GM18858 (cell line): Measurements from ENCODE around the gene ZNF280B.
A peak's percentile ranks its signal among the peaks of the same experiment; 100 is the strongest.

Source experiments
- ATAC-seq: cut with Tn5 transposase; IDR thresholded peaks from one replicate; pipeline ENCODE4 v1.9.1; 2021; ENCODE audit not compliant: unreplicated experiment

The ZNF280B gene, protein sequence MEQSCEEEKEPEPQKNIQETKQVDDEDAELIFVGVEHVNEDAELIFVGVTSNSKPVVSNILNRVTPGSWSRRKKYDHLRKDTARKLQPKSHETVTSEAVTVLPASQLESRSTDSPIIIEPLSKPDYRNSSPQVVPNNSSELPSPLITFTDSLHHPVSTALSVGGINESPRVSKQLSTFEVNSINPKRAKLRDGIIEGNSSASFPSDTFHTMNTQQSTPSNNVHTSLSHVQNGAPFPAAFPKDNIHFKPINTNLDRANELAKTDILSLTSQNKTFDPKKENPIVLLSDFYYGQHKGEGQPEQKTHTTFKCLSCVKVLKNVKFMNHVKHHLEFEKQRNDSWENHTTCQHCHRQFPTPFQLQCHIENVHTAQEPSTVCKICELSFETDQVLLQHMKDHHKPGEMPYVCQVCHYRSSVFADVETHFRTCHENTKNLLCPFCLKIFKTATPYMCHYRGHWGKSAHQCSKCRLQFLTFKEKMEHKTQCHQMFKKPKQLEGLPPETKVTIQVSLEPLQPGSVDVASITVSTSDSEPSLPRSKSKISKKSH

DNA sequence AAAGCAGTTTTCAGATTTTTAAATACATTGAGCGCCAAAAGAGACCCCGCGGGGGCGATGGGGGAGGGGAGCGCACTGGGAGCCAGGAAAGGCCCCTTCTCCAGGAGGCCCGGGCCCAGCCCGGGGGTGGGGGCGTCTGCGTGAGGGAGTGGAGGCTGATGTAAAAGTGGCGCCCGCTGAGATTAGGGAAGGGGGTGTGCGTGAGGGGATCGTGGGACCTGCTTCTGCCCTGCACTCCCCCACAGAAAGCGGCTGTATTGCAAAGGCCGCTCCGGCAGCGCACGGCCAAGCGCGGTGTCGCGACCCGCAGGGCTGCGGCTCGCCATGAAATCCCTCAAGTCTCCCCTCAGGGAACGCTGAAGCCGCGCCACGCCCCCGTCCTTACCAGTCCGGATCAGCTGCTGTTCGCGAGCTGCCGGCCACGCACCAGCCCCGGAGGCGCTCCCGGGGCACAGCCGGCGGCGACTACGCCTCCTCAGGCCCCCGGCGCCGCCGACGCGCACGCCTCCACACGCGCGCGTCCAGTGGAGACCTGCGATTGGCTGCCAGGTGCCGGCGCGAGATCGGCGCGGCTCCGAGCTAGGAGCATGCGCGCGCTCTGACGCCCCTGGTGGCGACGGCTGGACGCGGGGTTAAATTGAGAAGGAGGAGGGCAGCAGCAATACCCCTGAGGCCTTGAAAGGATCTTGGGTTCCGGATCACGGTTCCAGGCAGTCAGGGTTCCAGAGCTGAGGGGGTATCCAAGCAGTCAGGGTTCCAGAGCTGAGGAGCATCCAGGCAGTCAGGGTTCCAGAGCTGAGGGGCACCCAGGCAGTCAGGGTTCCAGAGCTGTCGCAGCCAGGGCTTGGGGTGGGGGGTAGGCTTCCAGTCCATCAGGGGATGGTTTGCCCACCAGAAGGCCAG is at the start of gene ZNF280B:
Gene ZNF280B (minus strand): TSS at position 469 of the 903 bp plus-strand sequence. CDS start 19,344 bp downstream, outside the sequence.
- ATAC-seq, result peak; percentile 55

DNA sequence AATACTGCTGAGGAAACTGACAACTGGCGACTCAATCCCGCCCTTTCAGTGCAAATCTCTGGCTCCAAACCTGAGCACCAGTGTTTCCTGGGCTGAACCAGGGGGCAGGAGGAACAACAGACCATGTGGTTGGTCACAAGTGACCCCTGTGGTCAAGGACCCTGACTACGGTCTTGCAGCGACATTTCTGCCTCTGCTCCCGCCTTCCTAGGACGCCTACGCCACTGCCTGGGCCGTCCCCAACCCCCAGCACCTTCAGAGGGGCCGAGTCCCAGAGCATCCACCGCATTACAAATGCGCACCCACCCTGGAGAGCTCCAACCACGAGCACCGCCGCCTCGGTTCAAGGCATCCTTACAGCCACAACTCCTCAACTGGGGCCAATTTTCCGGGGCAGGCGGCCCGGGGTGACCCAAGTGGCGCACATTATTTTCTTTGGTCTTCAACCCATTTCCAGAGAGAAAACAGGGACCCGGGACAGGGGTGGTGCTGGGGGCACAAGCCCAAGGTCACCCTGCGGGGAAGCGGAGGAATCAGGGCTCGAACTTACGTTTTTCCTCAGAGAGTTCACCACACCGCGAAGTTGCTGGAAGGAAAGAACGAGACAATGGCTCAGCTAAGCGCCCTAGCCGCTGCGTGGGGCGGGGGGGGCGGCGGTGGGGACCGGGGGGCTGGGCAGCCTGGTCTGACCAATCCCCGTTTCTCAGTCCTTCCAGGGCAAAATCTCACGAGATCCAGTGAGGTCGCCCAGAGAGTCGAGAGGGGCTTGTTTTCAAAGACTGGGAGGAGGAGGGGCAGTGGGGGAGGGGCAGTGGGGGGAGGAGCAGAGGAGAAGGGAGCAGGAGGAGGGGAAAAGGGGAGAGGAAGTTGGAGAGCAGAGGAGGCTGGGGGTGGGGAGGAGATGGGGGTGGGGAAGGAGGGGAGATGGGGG is 48.7 kb upstream of the ZNF280B start:
- ATAC-seq, result no peak

DNA sequence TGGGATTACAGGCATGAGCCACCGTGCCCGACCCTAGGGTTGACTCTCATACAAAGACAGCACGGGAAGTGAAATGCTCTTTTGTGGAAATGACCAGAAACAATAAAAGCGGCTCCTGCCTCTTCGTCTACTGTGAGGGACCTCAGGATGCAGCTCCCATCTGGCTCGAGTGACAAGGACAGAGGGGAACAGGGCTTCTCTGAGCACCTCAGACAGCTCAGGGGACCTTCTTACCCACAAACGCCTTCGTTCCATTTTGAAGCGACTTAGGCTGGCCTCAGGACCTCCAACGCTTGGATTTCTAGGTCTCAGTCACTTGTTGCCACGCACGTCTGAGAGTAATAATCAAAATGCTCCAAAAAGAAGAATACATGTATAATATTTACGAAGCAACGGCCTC is 48.0 kb upstream of the ZNF280B start:
- ATAC-seq, result no peak

DNA sequence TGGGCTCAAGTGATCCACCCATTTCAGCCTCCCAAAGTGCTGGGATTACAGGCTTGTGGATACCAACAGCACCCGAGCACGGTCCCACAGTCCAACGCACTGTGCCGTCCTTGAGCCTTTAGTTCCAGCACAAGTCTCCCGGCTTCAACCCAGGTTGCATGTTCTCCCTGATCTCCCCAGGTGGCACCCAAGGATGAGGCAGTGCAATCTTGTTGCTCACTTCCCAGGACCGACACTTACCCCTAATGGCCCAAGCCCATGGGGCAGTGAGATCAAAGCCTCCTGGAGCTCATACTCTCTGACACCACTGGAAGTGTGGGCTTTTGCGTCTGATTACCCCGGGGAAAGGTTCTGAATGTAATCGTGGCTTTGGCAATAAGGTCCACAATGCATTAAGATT is 47.1 kb upstream of the ZNF280B start:
- ATAC-seq, result no peak

DNA sequence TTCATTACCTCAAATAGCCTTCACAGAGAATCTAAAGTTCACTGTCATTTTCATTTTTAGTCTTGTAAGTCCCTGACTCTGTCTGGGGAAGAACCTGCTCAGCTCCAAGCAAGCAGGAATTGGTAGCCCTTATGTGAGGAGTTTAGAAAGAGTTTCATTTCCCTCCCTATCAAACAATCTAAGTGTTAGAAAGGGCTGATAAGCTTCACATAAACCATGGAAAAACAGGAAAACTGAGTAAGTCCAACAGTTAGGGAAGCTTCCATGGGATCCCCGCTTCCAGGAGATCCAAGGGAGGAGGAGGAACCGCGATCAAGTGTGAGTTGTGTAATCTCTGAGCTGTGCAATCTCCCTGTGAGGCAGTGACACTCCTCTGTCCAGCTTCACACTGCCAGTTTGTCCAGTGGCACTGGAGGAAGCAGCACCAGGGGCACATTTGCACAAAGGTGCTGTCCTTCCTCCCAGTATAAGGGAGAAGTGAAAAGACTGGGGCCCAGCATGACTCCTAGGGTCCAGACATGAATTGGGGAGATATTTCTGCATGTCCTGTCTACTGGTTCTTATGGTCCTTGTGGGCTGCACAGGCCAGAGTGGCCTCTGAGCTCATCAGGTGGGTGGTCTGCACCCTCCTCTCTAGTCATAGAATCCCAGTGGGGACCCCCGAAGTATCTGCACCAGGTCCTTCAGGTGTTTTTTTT is 46.2 kb upstream of the ZNF280B start:
- no peak for ATAC-seq

DNA sequence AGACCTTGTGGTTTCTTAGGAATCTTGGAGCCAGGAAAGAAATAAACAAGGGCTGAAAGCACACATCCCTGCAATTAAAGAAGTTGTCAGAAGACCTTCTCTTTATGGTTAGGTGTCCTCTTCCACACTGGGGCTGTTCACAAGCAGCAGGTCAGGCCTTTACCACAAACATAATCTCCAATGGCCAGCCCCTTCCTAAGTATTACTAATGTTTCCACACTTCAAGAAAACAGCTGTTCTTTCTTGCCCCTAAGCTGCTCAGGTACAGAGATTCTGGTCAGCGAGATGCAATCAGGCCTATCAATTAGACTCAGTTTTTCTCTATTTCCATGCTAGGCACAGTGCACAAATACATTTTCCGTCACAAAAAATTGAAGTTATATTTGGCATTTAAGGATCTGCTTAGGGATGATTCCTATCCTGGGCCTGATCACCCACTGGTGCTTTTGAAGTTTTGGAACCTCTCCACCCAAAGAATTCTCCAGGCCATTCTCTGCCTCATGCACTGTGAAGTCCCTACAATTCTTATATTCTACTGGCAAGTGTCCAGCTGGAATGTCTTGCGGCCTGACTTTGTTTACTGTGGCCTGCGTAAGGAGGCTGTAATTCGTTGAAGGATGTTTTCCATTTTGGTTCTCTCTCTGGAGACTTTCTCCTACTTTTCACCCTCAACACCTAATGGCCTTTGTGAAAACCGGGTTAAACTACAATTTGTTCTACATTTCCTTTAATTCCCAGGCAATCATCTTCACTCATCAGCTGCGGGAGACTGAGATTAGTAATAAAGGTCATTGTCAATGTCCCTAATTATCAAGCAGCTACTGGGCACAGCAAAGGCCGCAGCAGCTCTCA is 45.4 kb upstream of the ZNF280B start:
- no peak for ATAC-seq

DNA sequence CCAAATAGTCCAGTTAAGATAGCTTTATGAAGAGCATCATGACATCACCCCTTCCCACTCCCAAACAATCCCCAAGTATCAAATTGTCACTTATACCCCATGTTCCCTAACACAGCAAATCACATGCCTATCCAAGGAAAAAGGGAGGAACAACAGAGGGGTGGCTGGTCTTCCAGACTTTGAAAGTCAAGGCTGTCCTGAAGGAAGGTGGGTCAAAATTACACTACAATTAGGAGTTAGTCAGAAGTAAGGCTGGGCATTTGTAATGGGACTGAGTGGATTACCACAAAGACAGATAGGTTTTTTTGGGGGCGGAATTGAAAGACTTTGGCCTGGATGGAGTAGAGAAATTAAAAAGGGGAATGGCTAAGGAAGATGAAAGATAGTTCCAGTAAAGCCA is 44.6 kb upstream of the ZNF280B start:
- ATAC-seq, result no peak

DNA sequence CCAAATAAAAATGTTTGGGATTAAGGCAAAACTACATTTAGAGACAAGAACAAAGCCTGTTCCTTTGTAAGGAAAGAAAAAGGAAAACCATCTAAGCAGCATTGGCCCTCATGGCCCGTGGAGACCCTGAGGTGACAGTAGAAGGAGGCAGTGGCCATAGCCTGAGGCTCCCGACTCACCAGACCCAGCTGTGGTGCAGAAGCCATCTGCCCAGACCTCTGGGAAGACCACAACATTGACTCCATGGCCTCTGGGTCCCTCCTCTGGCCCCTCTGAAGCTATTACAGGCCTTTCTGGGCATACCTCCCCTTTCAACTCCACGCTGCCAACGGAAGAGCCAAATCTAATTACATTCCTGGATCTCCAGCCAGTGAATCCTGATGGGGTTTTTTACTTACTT is 44.1 kb upstream of the ZNF280B start:
- no peak for ATAC-seq

DNA sequence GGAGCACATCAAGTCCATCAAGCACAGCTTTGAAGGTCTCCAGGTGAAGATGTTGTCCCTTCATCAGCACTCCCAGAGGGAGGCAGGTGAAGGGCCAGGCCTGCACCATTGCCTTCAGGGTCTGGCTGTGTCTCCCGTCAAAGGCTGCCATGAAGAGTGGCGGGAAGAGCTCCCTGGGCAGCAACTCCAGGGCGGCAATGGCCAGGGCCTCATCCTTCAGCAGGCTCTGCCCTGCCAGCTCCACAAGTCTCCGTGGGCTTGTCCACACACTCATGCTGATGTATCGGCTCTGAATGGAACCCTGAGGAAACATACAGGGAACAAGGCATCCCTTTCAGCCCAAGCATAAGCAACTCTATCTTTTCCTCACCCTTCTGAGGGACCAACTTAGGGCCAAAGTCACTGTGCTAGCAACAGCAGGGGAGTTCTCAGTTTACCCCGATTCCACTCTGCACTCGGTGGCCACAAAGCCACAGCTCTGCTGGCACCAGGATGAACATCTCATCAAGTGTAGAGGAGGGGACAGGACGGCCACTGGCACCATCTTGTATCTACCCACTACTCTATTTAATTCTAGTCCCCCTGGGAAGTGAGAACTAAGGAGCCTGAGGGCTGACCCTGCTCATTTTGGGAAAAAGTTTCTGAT is 42.4 kb upstream of the ZNF280B start:
- no peak for ATAC-seq

DNA sequence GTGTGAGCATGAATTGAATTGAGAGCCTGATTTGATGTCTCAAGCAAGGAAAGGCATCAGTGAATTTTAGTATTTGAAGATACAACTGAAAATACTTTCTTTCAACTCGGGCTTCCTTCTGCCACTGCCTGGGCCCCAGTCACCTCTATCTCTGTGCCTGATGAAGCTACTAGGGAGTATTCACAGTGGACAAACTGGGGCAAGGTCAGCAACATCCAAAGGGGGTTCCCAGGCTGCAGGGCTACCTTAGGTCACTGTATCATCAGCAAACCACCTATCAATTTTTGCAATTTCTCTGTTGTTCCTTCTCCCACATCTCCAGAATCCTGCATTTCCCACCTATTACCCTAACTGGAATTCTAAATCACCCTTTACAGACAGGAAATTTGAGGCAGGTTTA is 40.4 kb upstream of the ZNF280B start:
- ATAC-seq, result no peak

DNA sequence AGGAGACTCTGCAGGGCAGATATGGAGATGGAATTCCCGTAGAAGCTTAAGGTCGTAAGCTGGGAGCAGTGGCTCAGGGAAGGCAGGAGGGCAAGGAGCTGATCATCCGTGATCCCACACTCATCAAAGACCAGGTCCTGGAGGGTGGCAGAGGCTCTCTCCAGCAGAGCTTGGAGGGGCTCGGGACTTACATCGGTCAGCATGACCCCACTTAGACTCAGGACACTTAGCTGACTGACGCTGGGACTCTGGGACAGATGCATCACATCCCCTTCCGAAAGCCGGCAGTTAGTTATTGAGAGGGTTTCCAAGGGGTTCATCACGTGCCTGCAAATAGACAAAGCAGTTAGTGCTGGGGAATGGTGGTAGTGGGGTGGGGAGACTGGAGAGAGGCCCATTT is 39.8 kb upstream of the ZNF280B start:
- no peak for ATAC-seq

DNA sequence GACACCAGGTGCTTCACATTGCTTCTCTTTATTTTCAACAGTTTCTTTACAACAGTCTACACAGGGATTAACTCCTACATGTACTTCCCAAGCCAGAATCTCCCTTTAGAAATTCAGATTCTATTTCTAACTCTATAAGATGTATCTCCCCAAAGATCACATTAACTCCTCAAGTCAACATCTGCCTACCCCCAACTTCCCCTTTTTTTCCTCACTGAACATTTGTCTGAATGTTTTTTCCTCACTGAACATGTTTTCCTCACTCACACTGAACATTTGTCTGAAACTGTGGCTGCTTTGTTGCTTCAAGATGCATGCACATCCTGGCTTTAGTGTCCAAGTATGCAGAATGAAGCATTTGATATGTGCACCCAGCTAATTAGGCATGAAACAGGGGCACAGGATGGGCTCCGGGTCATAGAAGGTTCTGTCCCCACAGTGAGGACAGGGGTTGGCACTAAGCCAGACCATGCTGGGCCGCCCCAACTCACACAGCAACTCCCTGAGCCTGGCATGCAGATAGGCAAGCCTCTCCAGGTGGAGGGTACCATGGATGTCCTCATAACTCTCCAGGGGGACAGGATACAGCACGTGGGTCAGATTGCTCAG is 39.3 kb upstream of the ZNF280B start:
- no peak for ATAC-seq

DNA sequence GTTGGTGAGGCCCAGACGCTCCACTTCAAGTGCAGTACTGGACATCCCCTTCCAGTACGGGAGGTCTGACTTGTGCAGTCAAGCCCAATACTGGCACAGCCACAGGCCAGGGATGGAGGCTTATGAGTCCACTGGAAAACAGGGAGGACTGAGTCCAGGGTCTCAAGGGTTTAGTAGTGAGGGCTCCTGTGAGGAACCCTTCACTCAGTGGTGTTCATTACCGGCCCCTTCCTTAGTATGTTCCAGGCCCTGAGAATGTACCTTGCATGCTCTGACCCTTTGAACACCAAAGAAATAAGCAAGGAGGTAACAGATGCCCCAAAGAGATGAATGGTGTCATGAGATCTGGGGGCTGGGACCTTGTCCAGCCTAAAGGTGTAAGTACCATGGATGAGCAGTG is 38.7 kb upstream of the ZNF280B start:
- no peak for ATAC-seq

DNA sequence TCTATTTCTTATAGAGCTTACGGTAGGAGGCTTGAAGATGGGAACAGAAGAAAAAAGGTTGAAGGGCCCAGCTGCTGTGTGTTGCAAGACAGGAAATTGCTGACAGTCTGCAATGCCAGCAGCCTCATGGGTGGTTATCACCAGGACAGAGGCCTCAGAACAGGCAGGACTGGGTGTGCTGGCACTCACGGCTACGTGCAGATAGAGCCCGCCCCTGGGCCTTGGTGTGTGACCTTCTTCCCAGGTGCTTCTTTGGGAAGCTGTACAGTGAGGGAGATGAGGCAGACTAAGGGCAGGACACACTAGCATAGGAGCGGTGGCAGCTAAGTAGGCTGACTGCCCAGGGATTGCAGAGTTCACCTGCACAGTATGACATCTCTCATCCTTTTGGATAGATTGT is 37.9 kb upstream of the ZNF280B start:
- ATAC-seq, result no peak

DNA sequence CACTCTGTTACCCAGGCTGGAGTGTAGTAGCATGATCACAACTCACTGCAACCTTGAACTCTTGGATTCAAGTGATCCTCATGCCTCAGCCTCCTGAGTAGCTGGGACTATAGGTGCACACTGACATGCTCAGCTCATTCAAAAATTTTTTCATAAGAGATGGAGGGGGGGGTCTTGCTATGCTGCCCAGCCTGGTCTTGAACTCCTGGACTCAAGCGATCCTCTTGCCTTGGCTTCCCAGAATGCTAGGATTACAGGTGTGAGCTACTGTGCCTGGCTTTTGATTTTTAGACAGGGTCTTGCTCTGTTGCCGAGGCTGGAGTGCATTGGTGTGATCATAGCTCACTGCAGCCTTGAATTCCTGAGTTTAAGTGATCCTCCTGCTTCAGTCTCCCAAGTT is 36.5 kb upstream of the ZNF280B start:
- no peak for ATAC-seq

DNA sequence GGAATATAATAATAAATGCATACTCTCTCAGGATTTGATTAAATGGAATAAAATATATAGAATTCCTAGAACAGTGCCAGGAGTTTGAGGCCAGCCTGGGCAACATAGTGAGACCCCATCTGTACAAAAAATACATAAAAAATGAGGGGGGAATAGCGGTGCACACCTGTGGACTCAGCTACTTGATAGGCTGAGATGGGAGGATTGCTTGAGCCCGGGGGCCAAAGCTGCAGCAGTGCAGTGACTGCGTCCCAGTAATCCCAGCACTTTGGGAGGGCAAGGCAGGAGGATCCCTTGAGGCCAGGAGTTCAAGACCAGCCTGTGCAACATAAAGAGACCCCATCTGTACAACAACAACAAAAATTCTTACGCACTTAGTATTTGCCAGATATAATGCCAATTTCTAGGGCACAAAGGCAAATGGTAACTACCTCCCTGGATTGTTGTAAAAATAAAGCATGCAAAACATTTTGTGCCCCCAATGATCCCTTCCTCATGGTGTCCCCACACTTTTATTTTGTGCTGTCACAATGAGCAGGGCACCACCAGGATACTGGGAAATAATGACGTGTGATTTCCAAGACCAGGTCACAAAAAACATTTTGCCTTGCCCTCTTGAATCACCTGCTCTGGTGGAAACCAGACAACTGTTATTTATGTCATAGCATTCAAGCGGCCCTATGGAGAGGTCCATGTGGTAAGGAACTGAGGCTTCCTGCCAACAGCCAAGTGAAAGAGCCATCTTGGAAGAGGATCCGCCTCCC is 29.9 kb upstream of the ZNF280B start:
- ATAC-seq, result no peak

DNA sequence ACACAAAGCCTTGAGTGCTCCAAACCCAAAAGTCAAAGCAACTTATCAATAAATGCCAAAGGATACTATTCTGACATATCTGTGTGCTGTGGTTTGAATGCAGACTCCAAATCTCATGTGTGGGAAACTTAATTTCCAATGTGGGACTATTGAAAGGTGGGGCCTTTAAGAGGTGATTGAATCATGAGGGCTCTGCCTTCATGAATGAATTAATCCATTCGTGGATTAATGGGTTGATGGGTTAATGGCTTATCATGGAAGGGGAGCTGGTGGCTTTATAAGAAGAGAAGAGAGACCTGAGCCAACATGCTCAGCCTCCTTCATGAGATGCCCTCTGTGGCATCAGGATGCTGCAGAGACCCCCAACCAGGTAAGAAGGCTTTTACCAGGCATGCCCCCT is 28.4 kb upstream of the ZNF280B start:
- no peak for ATAC-seq

DNA sequence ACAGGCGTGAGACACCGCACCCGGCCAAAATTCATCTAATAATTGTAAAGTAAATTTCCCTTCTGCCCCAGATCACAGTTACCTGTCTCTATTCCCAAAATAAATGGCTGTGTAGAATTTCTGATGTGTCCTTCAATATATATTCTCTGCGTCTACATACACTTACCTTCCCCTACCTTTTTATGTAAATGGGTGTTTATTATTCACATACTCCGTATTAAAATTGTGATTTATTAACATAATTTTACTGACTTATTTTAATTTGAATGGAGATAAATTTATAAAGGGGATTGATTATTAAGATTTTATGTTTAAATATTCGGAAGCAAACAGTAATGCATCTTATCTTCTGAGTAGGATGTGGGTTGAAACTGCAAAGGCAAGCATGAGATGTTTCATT is 28.0 kb upstream of the ZNF280B start:
- no peak for ATAC-seq
